Activated CD8-positive, alpha-beta memory T cell treated with anti-CD3 and anti-CD28 coated beads, Interleukin-2, amount 50 U/mL, for 24 hours (primary cell): ENCODE measurements around the gene DNHD1.

Experiments
- DNase-seq: peaks from one replicate; pipeline ENCODE4 v3.0.0-alpha.2; 2020; ENCODE audit errors: extremely low read depth

DNHD1 gene

DNA sequence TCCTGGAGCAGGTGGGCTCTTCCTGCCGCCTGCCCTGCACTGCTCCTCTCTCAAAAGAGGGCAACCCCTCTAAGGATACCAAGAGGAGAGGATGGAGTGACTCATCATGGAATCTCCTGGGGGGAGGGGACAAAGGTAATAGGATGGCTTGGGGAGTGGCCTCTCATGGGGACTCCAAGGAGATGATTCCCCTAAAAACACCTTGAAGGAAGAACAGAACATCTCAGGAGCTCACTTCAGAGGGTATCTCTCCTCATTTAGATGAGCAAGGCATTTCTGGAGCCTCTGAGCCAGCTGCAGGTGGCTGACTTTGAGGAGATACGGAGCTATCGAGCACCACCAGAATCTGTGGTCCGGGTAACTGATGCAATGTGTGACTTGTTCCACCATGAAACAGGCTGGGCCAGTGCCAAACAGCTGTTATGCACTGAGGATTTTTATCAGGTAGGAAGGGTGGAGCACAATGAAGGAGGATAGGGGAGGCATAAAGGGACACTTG is 66.1 kb downstream of the DNHD1 start:
- no peak for DNase-seq

DNA sequence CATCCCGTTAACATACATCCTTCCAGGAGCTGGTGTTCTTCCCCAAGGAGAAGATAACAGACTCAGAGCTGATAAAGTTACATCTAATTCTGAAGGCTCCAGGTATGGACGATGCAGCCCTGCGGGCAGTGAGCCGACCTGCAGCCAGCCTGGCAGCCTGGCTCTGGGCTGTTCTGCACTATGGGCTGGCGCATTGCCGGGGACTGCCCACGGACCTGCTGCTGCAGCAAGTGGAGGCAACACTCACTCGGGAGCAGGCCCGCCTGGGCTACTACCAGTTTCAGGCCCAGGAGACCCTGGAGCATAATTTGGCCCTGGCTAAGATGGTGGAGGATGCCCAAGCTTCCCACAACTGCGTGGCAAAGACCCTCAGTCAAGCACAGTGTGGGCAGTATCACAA is 66.6 kb downstream of the DNHD1 start:
- DNase-seq = no peak

DNA sequence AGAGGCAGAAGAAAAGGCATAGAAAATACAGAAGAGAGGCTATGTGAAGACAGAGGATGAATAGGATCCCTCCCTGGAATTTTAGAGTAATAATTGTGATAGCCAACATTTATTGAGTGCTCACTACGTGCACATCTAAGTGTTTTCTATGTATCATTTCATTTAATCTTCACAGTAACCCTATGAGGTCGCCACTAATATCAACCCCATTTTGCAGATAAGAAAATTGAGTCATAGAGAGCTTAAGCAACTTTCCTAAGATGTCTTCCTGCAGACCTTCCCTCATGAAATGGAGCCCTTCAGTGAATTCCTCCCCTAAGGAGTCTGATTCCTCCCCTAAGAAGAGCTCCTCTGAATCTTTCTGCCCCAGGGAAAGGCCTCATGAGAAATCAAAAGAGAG is 68.2 kb downstream of the DNHD1 start:
- no peak for DNase-seq

DNA sequence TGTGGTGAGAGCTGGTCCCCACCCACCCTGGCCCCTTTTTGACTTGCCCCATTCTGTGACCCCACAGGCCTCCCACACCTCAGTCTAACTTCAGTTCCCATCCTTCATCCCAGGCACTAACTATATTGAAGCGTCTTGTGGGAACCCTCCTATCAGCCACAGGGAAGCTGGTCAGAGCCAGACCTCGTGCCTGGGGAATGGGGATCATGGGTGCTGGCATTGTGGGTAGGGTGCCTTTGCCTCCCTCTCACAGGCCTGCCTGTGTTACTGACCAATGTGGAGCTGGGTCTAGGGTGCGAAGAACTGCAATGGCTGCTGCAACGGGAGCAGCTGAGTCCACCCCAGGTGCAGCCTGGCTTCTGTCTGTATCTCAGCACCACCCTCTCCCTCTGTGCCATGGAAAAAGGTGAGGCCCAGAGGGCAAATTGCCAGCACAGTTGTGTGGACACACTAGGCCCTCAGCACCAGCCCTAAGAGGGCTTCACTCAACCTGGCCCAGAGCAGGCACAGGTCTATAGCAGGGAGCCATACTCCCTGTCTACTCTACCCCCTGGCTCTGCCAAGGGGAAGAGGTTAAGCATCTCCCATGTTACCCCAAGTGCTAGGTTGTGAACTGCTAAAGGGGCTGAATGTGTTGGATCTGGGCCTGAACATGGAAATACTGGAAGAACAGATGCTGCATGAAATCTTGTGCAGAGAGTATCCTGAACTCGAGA is 69.1 kb downstream of the DNHD1 start:
- DNase-seq = no peak

DNA sequence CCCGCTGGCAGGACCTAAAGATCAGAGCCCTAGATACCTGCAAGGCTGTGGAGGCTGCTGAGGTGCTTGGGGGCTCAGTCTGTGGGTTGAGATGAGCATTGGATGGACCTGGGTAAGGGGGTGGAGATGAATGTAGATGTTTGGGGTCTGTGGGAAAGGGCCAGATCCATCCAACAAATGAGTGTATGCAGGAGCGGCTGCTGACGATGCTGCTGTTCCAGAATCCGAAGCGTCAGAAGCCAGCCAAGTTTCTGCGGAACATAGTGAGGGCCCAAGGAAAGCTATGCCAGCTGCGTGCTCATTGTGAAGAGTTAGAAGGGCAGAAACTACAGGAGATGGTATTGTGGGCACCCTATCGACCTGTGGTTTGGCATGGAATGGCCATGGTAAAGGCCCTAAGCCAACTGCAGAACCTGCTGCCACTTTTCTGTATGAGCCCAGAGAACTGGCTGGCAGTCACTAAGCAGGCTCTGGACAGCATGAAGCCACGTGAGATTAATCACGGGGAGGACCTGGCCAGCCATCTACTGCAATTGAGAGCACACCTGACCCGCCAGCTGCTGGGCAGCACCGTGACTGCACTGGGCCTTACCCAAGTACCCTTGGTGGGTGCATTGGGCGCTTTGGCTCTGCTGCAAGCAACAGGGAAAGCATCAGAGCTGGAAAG is 69.8 kb downstream of the DNHD1 start:
- no peak for DNase-seq

DNA sequence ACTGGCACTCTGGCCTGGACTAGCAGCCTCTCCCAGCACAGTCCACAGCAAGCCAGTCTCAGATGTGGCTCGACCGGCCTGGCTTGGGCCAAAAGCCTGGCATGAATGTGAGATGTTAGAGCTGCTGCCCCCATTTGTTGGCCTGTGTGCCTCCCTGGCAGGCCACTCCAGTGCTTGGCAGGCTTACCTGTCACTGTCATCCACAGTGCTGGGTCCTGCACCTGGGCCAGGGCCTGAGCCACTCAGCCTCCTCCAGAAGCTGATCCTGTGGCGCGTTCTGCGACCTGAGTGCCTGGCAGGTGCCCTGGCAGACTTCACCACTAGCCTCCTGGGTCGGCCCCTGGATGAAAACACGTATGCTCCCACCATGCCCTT is 70.3 kb downstream of the DNHD1 start:
- DNase-seq = no peak

DNA sequence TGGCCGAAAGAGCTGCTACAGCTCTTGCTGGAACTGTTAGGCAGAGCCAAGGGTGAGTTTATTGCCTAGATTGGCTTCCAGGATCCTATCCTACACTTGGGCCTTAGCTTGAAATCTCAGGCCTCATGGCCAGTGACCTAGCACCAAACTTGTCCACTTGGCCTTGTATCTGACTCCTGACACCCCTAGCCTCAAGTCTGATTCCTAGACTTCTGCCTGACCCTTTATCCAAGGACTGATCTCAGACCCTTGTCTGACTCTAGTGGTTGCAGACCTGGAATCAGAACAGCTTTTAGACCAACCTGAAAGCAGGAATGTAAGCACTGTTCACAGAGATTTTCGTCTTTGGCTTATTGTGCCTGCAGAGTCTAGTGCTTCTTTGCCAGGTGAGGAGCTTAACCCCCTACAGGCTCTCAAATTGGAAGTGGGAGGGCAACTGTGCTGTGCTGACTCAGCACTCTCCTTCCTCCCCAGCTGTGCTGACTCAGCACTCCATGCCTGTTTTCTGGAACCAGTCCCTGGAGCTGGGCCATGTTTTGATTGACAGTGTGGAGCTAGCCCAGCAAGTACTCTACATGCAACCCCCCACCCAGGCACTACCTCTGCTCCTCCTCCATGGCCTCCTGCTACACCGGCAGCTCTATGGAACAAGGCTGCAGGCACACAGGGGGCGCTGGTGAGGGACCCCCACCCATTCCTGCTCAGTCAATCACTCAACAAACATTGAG is 71.3 kb downstream of the DNHD1 start:
- no peak for DNase-seq

- DNase-seq = no peak
These were observed 72.6 kb downstream of the DNHD1 start for GRCh38 chr11:6569706-6570105.

DNA sequence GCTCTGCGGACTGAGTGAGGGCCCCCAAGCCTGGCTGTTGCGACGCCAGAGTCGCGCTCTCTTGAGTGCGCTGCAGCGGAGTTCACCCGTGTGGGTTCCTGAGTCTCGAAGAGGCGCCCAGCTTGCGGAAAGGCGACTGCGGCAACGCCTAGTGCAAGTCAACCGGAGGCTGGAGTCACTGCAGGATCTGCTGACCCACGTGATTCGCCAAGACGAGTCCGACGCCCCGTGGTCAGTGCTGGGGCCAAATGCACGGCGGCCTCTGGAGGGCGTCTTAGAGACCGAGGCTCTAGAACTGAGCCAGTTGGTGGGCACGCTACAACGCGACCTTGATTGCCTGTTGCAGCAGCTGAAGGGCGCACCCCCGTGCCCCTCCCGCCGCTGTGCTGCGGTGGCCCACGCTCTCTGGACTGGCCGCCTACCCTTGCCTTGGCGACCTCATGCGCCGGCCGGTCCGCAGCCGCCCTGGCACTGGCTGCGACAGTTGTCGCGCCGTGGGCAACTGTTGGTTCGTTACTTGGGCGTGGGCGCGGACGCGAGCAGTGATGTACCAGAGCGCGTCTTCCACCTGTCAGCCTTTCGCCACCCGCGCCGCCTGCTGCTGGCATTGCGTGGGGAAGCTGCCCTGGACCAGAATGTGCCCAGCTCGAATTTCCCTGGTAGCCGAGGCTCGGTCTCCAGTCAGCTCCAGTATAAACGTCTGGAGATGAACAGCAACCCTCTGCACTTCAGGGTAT is 73.8 kb downstream of the DNHD1 start:
- DNase-seq = no peak

DNA sequence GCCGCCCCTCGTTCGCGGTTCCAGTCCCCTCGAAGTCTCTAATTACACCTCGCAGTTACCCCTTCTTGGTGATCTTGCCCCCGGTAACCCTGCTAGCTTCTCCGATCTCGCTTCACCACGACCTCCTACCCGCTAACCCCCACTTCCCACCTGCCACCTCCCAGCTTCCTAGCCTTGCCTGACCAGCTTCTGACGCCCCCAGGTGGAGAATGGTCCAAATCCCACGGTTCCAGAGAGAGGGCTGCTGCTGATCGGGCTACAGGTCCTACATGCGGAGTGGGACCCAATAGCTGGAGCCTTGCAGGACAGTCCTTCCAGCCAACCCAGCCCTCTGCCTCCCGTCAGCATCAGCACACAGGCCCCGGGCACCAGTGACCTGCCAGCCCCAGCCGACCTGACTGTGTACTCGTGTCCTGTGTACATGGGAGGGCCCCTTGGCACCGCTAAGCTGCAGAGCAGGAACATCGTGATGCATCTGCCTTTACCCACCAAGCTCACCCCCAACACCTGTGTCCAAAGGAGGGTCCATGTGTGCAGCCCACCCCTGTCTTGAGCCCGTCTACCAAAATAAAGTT is 74.4 kb downstream of the DNHD1 start:
- no peak for DNase-seq

- no peak for DNase-seq
These were observed 75.1 kb downstream of the DNHD1 start for GRCh38 chr11:6572215-6572614.

DNA sequence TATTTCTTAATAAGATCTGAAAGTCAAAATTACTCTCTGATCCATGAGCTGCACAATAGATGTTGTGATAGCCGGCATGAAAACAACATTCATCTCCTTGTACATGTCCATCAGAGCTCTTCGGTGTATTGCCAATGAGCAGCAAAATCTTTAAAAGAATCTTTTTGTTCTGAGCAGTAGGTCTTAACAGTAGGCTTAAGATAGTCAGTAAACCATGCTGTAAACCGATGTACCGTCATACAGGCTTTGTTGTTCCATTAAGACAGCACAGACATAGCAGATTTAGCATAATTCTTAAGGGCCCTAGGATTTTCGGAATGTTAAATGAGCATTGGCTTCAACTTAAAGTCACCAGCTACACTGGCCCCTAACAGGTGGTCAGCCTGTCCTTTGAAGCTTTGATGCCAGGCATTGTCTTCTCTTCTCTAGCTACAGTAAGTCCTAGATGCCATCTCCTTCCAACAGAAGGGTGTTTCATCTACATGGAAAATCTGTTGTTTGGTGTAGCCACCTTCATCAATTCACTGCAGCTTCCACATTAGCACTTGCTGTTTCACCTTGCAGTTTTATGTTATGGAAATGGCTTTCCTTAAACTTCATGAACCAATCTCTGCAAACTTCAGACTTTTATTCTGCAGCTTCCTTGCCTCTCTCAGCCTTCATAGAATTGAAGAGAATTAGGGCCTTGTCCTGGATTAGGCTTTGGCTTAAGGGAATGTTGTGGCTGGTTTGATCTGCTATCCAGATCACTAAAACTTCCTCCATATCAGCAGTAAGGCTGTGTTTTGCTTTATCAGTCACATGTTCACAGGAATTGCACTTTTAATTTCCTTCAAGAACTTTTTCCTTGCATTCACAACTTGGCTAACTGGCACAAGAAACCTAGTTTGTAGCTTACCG is 78.0 kb downstream of the DNHD1 start:
- DNase-seq = no peak

DNA sequence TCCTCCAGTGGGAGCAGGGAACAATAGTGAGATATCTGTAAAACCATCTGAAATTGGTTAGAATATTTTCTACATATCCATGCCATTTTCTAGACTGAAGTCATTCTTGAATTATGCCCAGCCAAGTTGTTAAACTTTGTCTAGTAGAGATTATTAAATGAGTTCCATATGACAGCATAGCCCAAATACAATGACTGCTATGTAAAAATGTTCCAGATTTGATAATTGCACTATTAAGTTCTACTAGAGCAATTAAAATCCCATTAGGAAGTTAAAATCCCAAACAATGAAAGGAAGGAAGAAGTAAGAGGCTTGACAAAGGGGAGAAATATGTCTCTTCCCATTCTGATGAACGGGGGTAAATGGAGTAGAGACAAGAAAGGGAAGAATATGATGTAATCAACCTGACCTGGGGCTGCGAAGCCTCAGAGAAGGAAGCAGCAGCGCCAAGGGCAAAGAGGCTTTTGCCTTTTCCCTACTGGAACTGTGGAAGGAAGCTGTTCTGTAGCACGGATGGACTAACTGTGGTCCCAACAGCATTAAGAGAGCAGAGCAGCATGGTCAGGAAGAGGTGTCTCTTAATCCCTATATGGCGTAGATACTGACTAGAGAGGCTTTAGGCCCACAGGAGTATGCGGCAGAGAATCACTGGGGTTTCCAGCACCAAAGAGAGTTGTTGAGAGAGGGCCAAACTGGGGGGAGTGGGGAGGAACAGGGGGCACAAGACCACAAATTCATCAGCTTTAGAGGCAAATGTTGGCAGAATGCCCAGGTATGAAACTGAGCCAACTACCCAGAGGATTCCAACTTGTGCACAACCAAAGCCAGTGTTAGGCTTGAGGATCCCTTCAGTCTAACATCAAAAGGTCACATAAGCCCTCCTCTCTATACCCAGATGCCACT is 79.6 kb downstream of the DNHD1 start:
- DNase-seq = no peak

GRCh38 chr11:6578134-6578533 is 81.1 kb downstream of the DNHD1 start:
- DNase-seq = no peak

DNA sequence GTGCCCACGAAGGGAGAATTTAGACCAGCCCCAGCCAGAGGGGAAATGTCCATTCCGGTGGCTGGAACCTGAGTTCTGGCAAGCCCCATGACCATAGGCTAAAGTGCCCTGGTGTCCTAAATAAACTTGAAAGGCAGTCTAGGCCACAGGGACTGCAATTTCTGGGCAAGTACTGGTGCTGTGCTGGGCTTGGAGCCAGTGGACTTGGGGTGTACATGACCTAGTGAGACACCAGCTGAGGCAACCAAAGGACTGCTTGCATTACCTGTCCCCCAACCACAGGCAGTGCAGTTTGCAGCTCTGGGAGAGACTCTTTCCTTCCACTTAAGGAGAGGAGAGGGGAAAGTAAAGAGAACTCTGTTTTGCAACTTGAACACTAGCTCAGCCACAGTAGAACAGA is 82.6 kb downstream of the DNHD1 start:
- no peak for DNase-seq

GRCh38 chr11:6583584-6583983 is 86.5 kb downstream of the DNHD1 start:
- no peak for DNase-seq

DNA sequence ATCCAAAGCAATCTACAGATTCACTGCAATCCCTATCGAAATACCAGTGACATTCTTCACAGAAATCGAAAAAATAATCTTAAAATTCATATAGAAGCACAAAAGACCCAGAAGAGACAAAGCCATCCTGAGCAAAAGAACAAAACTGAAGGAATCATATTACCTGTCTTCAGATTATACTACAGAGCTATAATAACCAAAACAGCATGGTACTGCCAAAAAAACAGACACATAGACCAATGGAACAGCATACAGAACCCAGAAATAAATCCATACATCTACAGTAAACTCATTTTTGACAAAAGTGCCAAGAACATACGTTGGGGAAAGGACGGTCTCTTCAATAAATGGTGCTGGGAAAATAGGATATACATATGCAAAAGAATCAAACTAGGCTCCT is 87.4 kb downstream of the DNHD1 start:
- no peak for DNase-seq

- DNase-seq = no peak
These were observed 89.6 kb downstream of the DNHD1 start for GRCh38 chr11:6586434-6587359.
